H1 (cell line): ENCODE results near the gene FAM120B. TPM values are rescaled to one million over a fixed set of nuclear protein-coding genes. Genes with fewer than 3 reads are reported as not detected.

Experiments used
- CTCF ChIA-PET: fragments of 300-600 bp; sonication (Branson Sonifier 250); formaldehyde crosslinking; loops from one replicate; lab custom pipeline; 2021; ENCODE audit not compliant: partially characterized antibody; lab: Charles Lee
- POLR2A ChIA-PET: fragments of 300-600 bp; sonication (Branson Sonifier 250); formaldehyde crosslinking; loops from one replicate; lab custom pipeline; 2021; ENCODE audit warnings: inconsistent platforms; ENCODE audit not compliant: partially characterized antibody; lab: Charles Lee
- DNase-seq, 2 experiments: peaks; one replicate each; pipeline versions ENCODE4 v3.0.0 to v3.0.0-alpha.2; 2010 to 2022; ENCODE audit warnings: low spot score in 2 of 2, low read depth in 1 of 2, mixed read lengths in 1 of 2
- FAIRE-seq: peaks from 2 replicates; lab custom pipeline; 2011; peaks lifted over from hg19 to GRCh38; lab: Jason Lieb, UNC
- H2AFZ ChIP-seq: 2 replicates; pipeline ENCODE4 v1.8.1; 2012; ENCODE audit warnings: low read length, inconsistent platforms
- H2AK5ac ChIP-seq: 2 replicates; pipeline ENCODE4 v1.6.1; 2013; ENCODE audit warnings: low read depth, low read length
- H2BK120ac ChIP-seq: replicated peaks from 2 replicates; pipeline ENCODE3; 2013; ENCODE audit warnings: low read depth, low read length, inconsistent platforms
- H2BK12ac ChIP-seq: 2 replicates; pipeline ENCODE4 v1.6.1; 2013; ENCODE audit warnings: low read depth, low read length
- H2BK15ac ChIP-seq: 2 replicates; pipeline ENCODE4 v1.6.1; 2013; ENCODE audit warnings: low read length
- H2BK20ac ChIP-seq: 2 replicates; pipeline ENCODE4 v1.6.1; 2013; ENCODE audit warnings: low read length
- H2BK5ac ChIP-seq: 2 replicates; pipeline ENCODE4 v1.6.1; 2013; ENCODE audit warnings: low read depth, low read length
- H3K14ac ChIP-seq: 2 replicates; pipeline ENCODE4 v1.6.1; 2013; ENCODE audit warnings: inconsistent platforms; ENCODE audit not compliant: insufficient read length
- H3K18ac ChIP-seq: 2 replicates; pipeline ENCODE4 v1.6.1; 2013; ENCODE audit warnings: low read length; ENCODE audit errors: extremely low read depth
- H3K23ac ChIP-seq: 2 replicates; pipeline ENCODE4 v1.6.1; 2013; ENCODE audit warnings: inconsistent platforms; ENCODE audit not compliant: insufficient read length
- H3K23me2 ChIP-seq: 2 replicates; pipeline ENCODE4 v1.6.1; 2013; ENCODE audit warnings: low read depth, low read length
- H3K27ac ChIP-seq: 2 replicates; pipeline ENCODE4 v1.6.1; 2011; ENCODE audit warnings: low read depth, low read length, inconsistent platforms
- H3K27me3 ChIP-seq, 4 experiments: replicated peaks in 1 of 4; 1 replicate in 1 of 4; 2 replicates in 3 of 4; pipeline versions ENCODE4 v1.6.1 to v1.8.1; 2011 to 2013; ENCODE audit warnings: low read length in 3 of 4, mild to moderate bottlenecking in 3 of 4, inconsistent platforms in 2 of 4, mixed read lengths in 2 of 4, moderate library complexity in 1 of 4; ENCODE audit not compliant: control insufficient read depth in 3 of 4, insufficient read depth in 3 of 4; ENCODE audit errors: extremely low read depth in 1 of 4
- H3K36me3 ChIP-seq, 4 experiments: 2 replicates each; pipeline versions ENCODE4 v1.6.1 to v1.8.1; 2011 to 2013; ENCODE audit warnings: mild to moderate bottlenecking in 4 of 4, low read length in 3 of 4, moderate library complexity in 2 of 4, control low read depth in 1 of 4, inconsistent platforms in 1 of 4; ENCODE audit not compliant: insufficient read depth in 4 of 4, control insufficient read depth in 2 of 4
- H3K4ac ChIP-seq: replicated peaks from 2 replicates; pipeline ENCODE3; 2013; ENCODE audit warnings: low read length, low read depth, mixed read lengths, inconsistent platforms; ENCODE audit not compliant: insufficient read length
- H3K4me1 ChIP-seq, 4 experiments: replicated peaks in 1 of 4; 1 replicate in 1 of 4; 2 replicates in 3 of 4; pipeline versions ENCODE4 v1.6.1 to v1.8.1; 2011 to 2013; ENCODE audit warnings: low read length in 3 of 4, inconsistent platforms in 2 of 4, mixed read lengths in 1 of 4; ENCODE audit not compliant: insufficient read depth in 4 of 4, control insufficient read depth in 3 of 4
- H3K4me2 ChIP-seq, 2 experiments: 2 replicates each; pipeline versions ENCODE4 v1.6.1 to v1.8.1; 2011 to 2013; ENCODE audit warnings: low read depth in 2 of 2, low read length in 2 of 2, control low read depth in 1 of 2, inconsistent platforms in 1 of 2, mild to moderate bottlenecking in 1 of 2; ENCODE audit not compliant: insufficient read depth in 1 of 2
- H3K4me3 ChIP-seq, 4 experiments: fragments of 200-600, 300-600 bp in 1 of 4; sonication (generic), shearing (Covaris generic), sonication (Bioruptor Twin) in 1 of 4; 2 replicates each; pipeline versions ENCODE4 v1.5.1 to v1.8.1; 2011 to 2016; ENCODE audit warnings: low read length in 4 of 4, low read depth in 3 of 4, control low read depth in 2 of 4, inconsistent platforms in 2 of 4, mild to moderate bottlenecking in 2 of 4, mixed read lengths in 1 of 4, moderate library complexity in 1 of 4; ENCODE audit not compliant: insufficient read depth in 2 of 4; ENCODE audit errors: extremely low read depth in 1 of 4
- H3K56ac ChIP-seq: replicated peaks from 2 replicates; pipeline ENCODE3; 2013; ENCODE audit warnings: low read depth, mild to moderate bottlenecking, mixed read lengths, low read length, inconsistent platforms; ENCODE audit not compliant: insufficient read length
- H3K79me1 ChIP-seq: 2 replicates; pipeline ENCODE4 v1.6.1; 2013; ENCODE audit warnings: low read depth, low read length, control low read depth
- H3K79me2 ChIP-seq, 2 experiments: 2 replicates each; pipeline versions ENCODE4 v1.6.1 to v1.8.1; 2012 to 2013; ENCODE audit warnings: low read length in 2 of 2, mild to moderate bottlenecking in 2 of 2, inconsistent platforms in 1 of 2; ENCODE audit not compliant: insufficient read depth in 2 of 2, control insufficient read depth in 1 of 2
- H3K9ac ChIP-seq, 4 experiments: replicated peaks in 1 of 4; 1 replicate in 1 of 4; 2 replicates in 3 of 4; pipeline versions ENCODE4 v1.6.1 to v1.8.1; 2011 to 2013; ENCODE audit warnings: low read depth in 3 of 4, low read length in 3 of 4, control low read depth in 2 of 4, mild to moderate bottlenecking in 2 of 4, moderate library complexity in 2 of 4, inconsistent platforms in 1 of 4; ENCODE audit errors: extremely low read depth in 1 of 4
- H3K9me3 ChIP-seq, 2 experiments: 2 replicates each; pipeline versions ENCODE4 v1.6.1 to v1.8.1; 2012 to 2013; ENCODE audit warnings: mild to moderate bottlenecking in 2 of 2, moderate library complexity in 2 of 2, control low read depth in 1 of 2, inconsistent platforms in 1 of 2, low read depth in 1 of 2, low read length in 1 of 2, mixed read lengths in 1 of 2; ENCODE audit not compliant: insufficient read depth in 2 of 2
- H4K20me1 ChIP-seq, 2 experiments: replicated peaks in 1 of 2; 2 replicates each; pipeline versions ENCODE3 to v1.8.1; 2011 to 2013; ENCODE audit warnings: inconsistent platforms in 2 of 2, low read length in 2 of 2, mild to moderate bottlenecking in 1 of 2; ENCODE audit not compliant: insufficient read depth in 2 of 2, control insufficient read depth in 1 of 2
- H4K5ac ChIP-seq: 2 replicates; pipeline ENCODE4 v1.6.1; 2013; ENCODE audit warnings: low read length, low read depth, mixed read lengths, inconsistent platforms; ENCODE audit not compliant: insufficient read length
- H4K8ac ChIP-seq: 2 replicates; pipeline ENCODE4 v1.8.0; 2013; ENCODE audit warnings: mild to moderate bottlenecking, moderate library complexity, low read length, inconsistent platforms; ENCODE audit not compliant: insufficient read depth; ENCODE audit errors: extremely low read depth
- H4K91ac ChIP-seq: replicated peaks from 2 replicates; pipeline ENCODE3; 2013; ENCODE audit warnings: low read length, mixed read lengths, inconsistent platforms; ENCODE audit not compliant: insufficient read length
- CBX5 ChIP-seq: fragments of 300-800, 300-1000 bp; sonication (generic); IDR thresholded peaks from 2 replicates; pipeline ENCODE4 v1.7.1; 2016; ENCODE audit warnings: antibody characterized with exemption, low read length, low read depth
- CHD2 ChIP-seq: IDR thresholded peaks from 2 replicates; pipeline ENCODE4 v1.6.1; 2012; ENCODE audit warnings: low read length, improper control_type of control experiment
- CTBP2 ChIP-seq: IDR thresholded peaks from 2 replicates; pipeline ENCODE4 v1.7.0; 2011; ENCODE audit warnings: borderline replicate concordance, mild to moderate bottlenecking, moderate library complexity, mixed read lengths, low read length; ENCODE audit not compliant: insufficient read depth, insufficient read length
- FOSL1 ChIP-seq: IDR thresholded peaks from 2 replicates; pipeline ENCODE4 v1.6.1; 2011; ENCODE audit warnings: mild to moderate bottlenecking, low read depth, low read length, moderate library complexity; ENCODE audit not compliant: insufficient read depth
- RXRA ChIP-seq: IDR thresholded peaks from 2 replicates; pipeline ENCODE4 v1.6.1; 2011; ENCODE audit warnings: low read depth, mild to moderate bottlenecking, low read length, moderate library complexity; ENCODE audit not compliant: insufficient read depth
- SIRT6 ChIP-seq: IDR thresholded peaks from one replicate; pipeline ENCODE4 v1.7.1; 2012; ENCODE audit warnings: low read length, inconsistent platforms
- SIX5 ChIP-seq: IDR thresholded peaks from 2 replicates; pipeline ENCODE4 v1.6.1; 2011; ENCODE audit warnings: mild to moderate bottlenecking, low read depth, low read length
- SUZ12 ChIP-seq: fragments of 200-600 bp; sonication (generic); IDR thresholded peaks from 2 replicates; pipeline ENCODE4 v1.6.1; 2012; ENCODE audit warnings: mild to moderate bottlenecking, inconsistent platforms, low read length, moderate library complexity, mixed read lengths
- TAF1 ChIP-seq: IDR thresholded peaks from 2 replicates; pipeline ENCODE4 v1.6.1; 2011; ENCODE audit warnings: mild to moderate bottlenecking, low read depth, low read length
- WGBS, 2 experiments: shearing (Covaris generic) in 1 of 2; methylation state at CpG; one replicate each; pipeline versions ENCODE4 v1.1.6 to v1.1.7; 2013 to 2015; ENCODE audit warnings: low lambda C conversion rate in 2 of 2, mixed read lengths in 2 of 2, inconsistent platforms in 1 of 2, low coverage in 1 of 2, missing lambda C conversion rate in 1 of 2; ENCODE audit not compliant: insufficient replicate concordance in 2 of 2, insufficient coverage in 1 of 2, insufficient read length in 1 of 2; ENCODE audit errors: extremely low coverage in 1 of 2, missing lambda C conversion rate in 1 of 2; 5-methylcytosine and 5-hydroxymethylcytosine counted together
- polyA plus RNA-seq, 7 experiments: library from polyadenylated mRNA; depleted of rRNA in 3 of 7; stranded (reverse) in 5 of 7; unstranded in 2 of 7; fragments of >200 nt in 5 of 7; fragments of 200-250 nt in 2 of 7; gene quantifications; 1 replicate in 5 of 7; 2 replicates in 1 of 7; 4 replicates in 1 of 7; pipeline versions ENCODE4 v1.2.1 to v1.2.3, GENCODE V29; 2011 to 2013; ENCODE audit warnings: missing spikeins in 2 of 7, mixed read lengths in 2 of 7
- total RNA-seq: library from RNA; stranded (reverse); fragmentation: NEBNext Ultra II Directional; extraction: Animal tissue kit (Norgen Biotek cat#: 25700); gene quantifications from 2 replicates; pipeline ENCODE4 v1.2.1, GENCODE V29; 2021
- TF ChIP-seq, protein P1 (sequence below): IDR thresholded peaks from 2 replicates; pipeline ENCODE4 v1.6.1; 2012; ENCODE audit warnings: low read length, inconsistent platforms

Gene FAM120B
- total and polyA plus RNA-seq, 2 of the 8 experiments (the other 6 are each of a cell fraction or from before 2014, with no cell fraction given), result 5.1 to 12.5 TPM

- no peak overlapping the region for H4K5ac ChIP-seq
- H3K27ac ChIP-seq, result no peak overlapping the region
- CTCF ChIA-PET, result no interaction called here
- peaks cover 0 to 5% (median 0%) of the 10 kb centered on the region in 4 experiments; a peak in 2 of 8 replicates for H3K36me3 ChIP-seq
- H4K8ac ChIP-seq, result no peak overlapping the region
- H4K20me1 ChIP-seq, result peaks cover 0 to 4% of the 10 kb centered on the region in 2 experiments
- no peak for DNase-seq
- POLR2A ChIA-PET, result no interaction called here
- H3K4ac ChIP-seq, result no peak overlapping the region
- no peak overlapping the region for H4K91ac ChIP-seq
- no peak overlapping the region for H3K56ac ChIP-seq
- no peak overlapping the region for H3K14ac ChIP-seq
- no peak overlapping the region for H2AFZ ChIP-seq
- no peaks in the 10 kb centered on the region; the same call in 1 of the 2 replicates for H3K79me1 ChIP-seq
- no peak overlapping the region for H2AK5ac ChIP-seq
- H2BK120ac ChIP-seq, result no peak overlapping the region
- no peak overlapping the region for H2BK5ac ChIP-seq
- no peaks in the 10 kb centered on the region; a peak in 1 of 7 replicates for H3K4me1 ChIP-seq
- H3K27me3 ChIP-seq, result no peaks in the 10 kb centered on the region
- H2BK15ac ChIP-seq, result no peak overlapping the region
- no peak for FAIRE-seq
- no peak overlapping the region for H3K9ac ChIP-seq
- H3K4me2 ChIP-seq, result no peak overlapping the region
- H3K79me2 ChIP-seq, result no peaks in the 10 kb centered on the region
- H2BK12ac ChIP-seq, result no peak overlapping the region
- no peaks in the 10 kb centered on the region for H3K9me3 ChIP-seq
- WGBS, 2 experiments, result 73% methylated on average over 1 of the region's 1 CpG; no CpG with 5 or more reads in 1 of the 2 experiments
- H3K4me3 ChIP-seq, result no peak overlapping the region
- H3K18ac ChIP-seq, result no peak overlapping the region
- H2BK20ac ChIP-seq, result no peak overlapping the region
- H3K23ac ChIP-seq, result no peak overlapping the region
- no peaks in the 10 kb centered on the region for H3K23me2 ChIP-seq
- TF ChIP-seq CHD2 (no peak), CTBP2 (no peak), SIX5 (no peak), CBX5 (no peak), SUZ12 (no peak), RXRA (no peak), FOSL1 (no peak), SIRT6 (no peak), TAF1 (no peak)
- TF ChIP-seq, protein P1, sequence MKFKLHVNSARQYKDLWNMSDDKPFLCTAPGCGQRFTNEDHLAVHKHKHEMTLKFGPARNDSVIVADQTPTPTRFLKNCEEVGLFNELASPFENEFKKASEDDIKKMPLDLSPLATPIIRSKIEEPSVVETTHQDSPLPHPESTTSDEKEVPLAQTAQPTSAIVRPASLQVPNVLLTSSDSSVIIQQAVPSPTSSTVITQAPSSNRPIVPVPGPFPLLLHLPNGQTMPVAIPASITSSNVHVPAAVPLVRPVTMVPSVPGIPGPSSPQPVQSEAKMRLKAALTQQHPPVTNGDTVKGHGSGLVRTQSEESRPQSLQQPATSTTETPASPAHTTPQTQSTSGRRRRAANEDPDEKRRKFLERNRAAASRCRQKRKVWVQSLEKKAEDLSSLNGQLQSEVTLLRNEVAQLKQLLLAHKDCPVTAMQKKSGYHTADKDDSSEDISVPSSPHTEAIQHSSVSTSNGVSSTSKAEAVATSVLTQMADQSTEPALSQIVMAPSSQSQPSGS, result no peak
These were observed 55.6 kb downstream of the FAM120B start for GRCh38 chr6:170362121-170362520.
